HG03280 (cell line): ENCODE results near the gene ATG4A.

Experiments used
- ATAC-seq: cut with Tn5 transposase; IDR thresholded peaks from one replicate; pipeline ENCODE4 v1.9.1; 2021; ENCODE audit warnings: mild to moderate bottlenecking, moderate library complexity; ENCODE audit not compliant: unreplicated experiment

ATG4A gene

DNA sequence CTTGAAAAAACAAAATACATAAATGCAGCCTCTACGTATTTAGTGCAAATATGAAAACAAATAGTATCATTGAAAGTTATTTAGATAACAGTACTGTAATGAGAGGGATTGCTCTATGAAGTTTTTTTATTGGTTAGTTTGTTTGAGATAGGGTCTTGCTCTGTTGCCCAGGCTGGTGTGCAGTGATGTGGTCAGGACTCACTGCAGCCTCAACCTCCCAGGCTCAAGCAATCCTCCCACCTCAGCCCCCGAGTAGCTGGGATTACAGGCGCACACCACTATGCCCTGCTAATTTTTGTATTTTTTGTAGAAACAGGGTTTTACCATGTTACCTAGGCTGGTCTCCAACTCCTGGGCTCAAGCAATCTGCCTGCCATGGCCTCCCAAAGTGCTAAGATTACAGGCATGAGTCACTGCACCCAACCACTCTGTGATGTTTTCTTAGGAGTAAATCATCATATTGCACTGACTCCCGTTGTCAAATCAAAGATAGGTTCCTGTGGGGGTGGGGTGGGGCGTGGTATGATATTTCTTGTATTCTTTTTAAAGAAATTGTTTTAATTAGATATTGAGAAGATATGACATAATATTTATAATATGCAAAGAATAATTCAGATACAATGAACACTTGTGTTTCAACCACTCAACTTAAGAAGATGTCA, 75.8 kb downstream of the ATG4A start:
- ATAC-seq: no peak

- ATAC-seq: no peak
Observed at GRCh38 chrX:108168961-108169740, 77.6 kb downstream of the ATG4A start.

DNA sequence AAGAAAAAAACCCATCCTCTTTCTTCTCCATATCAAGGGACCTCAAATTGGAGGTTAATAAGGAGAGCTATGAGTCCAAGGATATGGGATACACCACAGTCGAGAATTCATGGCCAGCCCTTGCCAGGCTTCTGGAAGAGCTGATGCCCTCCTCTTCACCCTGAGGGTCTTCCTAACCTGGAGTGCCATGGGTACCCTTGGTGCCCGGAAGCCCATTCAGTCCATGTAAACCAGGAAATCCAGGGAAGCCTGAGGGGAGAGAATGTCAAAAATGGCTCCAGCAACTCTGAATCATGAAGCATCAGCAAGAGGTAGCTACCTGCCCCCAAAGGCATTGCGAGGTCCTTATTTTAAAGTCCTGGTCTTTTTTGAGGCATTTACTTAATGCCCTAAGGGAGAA, 78.2 kb downstream of the ATG4A start:
- no peak for ATAC-seq

DNA sequence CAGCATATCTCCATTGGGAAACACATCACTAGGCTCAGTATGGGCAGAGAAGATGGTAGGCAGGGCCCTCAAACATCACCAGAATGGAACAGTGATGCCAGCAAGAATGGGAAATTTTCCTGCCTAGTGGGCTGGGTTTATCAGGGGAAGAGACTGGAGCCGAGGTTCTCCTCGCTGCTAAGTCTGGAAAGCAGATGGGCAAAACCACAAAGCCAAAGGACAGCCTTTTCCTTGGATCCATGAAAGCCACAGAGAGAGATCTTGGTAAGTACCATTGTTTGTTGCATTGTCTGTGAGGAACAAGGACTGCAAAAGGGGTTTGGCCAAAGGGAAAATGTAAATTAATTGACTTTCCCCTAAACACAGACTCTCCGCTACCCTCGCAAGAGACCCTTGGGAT, 80.1 kb downstream of the ATG4A start:
- no peak for ATAC-seq

GRCh38 chrX:108173874-108174273, 82.3 kb downstream of the ATG4A start:
- ATAC-seq: no peak

DNA sequence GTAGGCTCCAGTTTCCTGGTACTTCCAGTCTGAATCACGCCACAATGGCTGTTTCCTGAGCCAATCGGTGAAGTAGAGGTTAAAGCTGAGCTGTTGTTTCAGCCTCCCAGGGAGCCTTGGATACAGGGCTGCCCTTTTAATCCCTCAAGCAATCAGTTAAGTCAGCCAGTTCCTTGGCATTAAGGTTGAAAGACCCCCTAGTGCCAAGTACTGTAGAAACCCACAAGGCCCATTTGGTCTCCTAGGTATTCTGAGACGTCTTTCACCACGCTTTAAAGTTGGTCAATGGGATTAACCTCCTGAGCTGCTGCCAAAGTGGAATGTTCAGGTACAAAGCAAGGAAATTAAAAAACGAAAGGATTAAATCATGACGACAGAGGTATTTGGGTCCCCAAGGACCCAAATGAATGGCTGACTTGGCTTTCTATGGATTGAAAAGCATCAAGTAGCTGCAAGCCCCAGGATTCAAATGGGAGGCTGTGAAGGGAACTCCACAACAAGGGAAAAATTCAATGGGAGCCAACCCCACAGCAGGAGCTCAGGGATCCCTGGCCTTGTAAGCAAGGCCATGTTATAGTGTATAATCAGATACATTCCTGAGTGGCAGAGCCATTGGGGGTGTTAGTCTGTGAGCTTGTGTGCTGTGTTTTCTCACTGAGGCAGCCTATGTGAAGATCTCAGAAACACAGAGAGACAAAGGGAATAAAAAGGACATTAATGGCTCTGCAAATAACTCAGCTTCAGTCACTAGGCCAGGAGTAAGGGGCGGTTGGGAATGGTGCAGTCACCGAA, 86.0 kb downstream of the ATG4A start:
- no peak for ATAC-seq

GRCh38 chrX:108178143-108178498, 86.5 kb downstream of the ATG4A start:
- ATAC-seq: no peak

- no peak for ATAC-seq
Observed at GRCh38 chrX:108186811-108187210, 95.2 kb downstream of the ATG4A start.

DNA sequence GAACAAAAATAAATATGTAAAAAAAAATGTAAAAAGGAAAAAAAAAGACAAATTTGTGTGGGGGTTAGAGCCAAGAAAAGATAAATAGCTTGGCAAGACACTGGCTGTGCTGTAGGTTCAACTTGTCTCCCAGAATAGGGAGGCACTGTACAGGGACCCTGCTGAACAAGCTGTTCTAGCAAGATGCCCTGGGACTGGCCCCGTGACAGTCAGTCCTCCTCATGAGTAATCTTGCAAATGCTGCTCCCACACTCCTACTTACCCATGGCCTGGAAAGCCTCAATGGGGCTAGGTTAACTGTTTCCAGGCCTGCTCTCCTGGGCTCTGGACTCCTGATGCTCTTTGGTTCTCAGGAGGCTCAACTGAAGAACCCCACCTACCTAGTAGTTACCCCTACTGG, 106.8 kb downstream of the ATG4A start:
- no peak for ATAC-seq

- no peak for ATAC-seq
Observed at GRCh38 chrX:108199041-108199440, 107.5 kb downstream of the ATG4A start.

GRCh38 chrX:108199691-108200090, 108.1 kb downstream of the ATG4A start:
- no peak for ATAC-seq

DNA sequence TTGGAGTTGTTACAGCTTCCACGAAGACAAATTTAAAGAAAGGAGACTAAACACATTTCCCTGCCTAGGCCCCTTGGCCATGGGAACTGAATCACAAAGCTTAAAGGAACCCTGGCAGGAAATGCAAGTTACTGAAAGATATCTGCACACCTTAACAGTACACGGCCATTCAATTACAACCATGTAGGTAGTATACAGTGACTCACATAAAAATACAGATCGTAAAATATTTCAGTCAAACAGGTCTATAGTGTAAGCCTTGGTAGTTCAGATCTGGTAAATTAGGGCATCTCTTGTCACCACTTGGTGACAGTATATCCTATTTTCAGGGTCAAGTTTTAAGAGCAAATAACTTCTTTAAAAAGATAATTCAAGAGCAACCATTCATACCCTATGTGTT, 112.0 kb downstream of the ATG4A start:
- no peak for ATAC-seq
